Activated naive CD4-positive, alpha-beta T cell treated with anti-CD3 and anti-CD28 coated beads, Interleukin-2, amount 10 ng/mL, durations not matched to agents 5 hours and 36 hours (primary cell): Measurements from ENCODE around the gene PIGT. TPM values are rescaled to one million over a fixed set of nuclear protein-coding genes. Genes with fewer than 3 reads are reported as not detected.

Source experiments
- microRNA-seq: library from miRNA; unstranded; fragments of <30 nt; microRNA quantifications from one replicate; pipeline ENCODE4 v1.2.0, GENCODE V29; 2022; ENCODE audit warnings: borderline microRNAs expressed, borderline replicate concordance
- total RNA-seq, 2 experiments: library from RNA; stranded (reverse); gene quantifications; one replicate each; pipeline ENCODE4 v1.2.3, GENCODE V29; 2021

PIGT gene
- 10 to 100 TPM; 46.3 to 50.7 TPM for total RNA-seq

DNA sequence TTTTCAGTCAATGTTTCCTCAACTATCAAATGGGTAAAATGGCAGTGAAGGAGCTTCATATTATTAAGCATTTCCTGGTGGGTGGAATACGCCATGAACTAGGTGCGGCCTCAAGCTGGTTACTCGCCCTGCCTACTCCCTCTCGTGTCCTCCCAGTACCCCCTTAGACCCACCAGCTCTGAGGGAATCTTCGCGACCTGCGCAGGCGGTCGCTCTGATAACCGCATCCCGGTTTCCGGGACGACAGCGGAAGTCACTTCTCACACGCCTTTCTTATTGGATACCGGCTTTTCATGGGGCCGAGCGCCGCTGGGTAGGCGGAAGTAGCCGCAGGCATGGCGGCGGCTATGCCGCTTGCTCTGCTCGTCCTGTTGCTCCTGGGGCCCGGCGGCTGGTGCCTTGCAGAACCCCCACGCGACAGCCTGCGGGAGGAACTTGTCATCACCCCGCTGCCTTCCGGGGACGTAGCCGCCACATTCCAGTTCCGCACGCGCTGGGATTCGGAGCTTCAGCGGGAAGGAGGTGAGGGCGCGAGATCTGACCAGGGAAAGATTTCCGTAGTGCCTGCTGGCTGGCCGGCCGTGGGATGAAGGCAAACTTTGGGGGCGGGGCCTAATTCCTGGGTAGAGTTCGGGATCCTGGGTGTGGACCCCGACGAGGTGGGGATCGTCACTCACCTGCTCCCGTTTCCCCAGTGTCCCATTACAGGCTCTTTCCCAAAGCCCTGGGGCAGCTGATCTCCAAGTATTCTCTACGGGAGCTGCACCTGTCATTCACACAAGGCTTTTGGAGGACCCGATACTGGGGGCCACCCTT, at the start of gene PIGT:
PIGT (plus strand) TSS at position 320 of the 816 bp plus-strand sequence; CDS start at position 336, 16 bp downstream.

GRCh38 chr20:45378191-45378590, 37.8 kb upstream of the PIGT start, which contains the start of gene TP53TG5:
TSS of gene TP53TG5 (minus strand) at chr20:45378325. CDS start at chr20:45378236, 89 bp downstream.

GRCh38 chr20:45407783-45408645, 7.9 kb upstream of the PIGT start, which contains the start of gene DBNDD2:
TSS of gene DBNDD2 (plus strand) at chr20:45408289. CDS start at chr20:45408468, 179 bp downstream.

DNA sequence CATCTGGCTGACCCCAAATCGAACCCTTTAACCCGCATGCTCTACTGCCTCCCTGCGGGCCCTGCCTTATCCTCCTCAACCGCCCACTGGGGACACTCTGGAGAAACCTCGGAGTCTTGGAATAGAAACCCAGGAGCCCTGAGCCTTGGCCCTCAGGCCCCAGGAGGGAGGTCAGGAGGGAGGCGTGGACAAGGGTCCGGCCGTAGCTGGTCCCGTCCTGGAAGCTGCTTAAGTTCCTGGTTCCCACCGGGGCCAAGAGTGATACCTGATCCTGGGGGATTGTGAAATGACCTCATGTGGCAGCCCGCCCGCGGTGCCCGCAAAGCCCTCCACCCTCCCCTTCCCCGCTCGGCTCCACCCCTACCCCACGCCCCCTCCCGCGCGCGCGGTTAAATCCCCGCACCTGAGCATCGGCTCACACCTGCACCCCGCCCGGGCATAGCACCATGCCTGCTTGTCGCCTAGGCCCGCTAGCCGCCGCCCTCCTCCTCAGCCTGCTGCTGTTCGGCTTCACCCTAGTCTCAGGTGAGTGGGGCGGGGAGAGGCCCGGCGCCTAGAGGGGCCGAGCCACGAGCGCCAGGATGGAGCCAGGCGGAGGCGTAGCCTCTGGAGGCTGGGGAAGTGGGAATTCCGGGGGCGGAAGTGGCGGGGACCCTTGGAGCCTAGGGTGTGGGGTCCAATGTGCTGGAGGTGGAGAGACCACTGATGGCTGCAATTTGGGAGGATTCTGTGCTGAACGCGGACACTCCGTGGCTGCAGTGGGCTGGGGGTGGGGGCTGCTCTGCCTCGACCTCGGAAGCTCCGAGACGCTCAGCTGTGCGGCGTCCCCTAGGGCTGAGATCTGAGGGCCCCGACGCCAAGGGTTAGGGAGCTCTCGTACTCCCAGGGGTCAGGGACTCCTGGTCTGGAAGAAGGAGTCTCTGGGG, 53.7 kb downstream of the PIGT start, which contains the start of gene WFDC2:
WFDC2 (plus strand) TSS at position 418 of the 926 bp plus-strand sequence; CDS start at position 447, 29 bp downstream.

Small RNA genes lying within 50 kb of the gene (microRNA-seq; reads per million reads assigned to microRNA genes)
- not detected for gene MIR6812

Other genes with a start within 250 kb of the PIGT start
- gene PI3, start 241.2 kb upstream of the PIGT start, total RNA-seq = not detected
- not detected for gene SEMG1, start 209.1 kb upstream of the PIGT start, total RNA-seq
- gene SEMG2, start 194.8 kb upstream of the PIGT start, total RNA-seq = not detected
- gene SLPI, start 161.6 kb upstream of the PIGT start, total RNA-seq = not detected
- gene RBPJL, start 109.3 kb upstream of the PIGT start, total RNA-seq = not detected
- gene MATN4, start 107.8 kb upstream of the PIGT start, total RNA-seq = not detected
- 1 to 10 TPM; 5.6 to 6.0 TPM for gene SDC4, start 67.7 kb upstream of the PIGT start, total RNA-seq
- gene SYS1, start 53.0 kb upstream of the PIGT start, total RNA-seq = 10 to 100 TPM; 24.8 to 25.4 TPM
- under 1 TPM in 1 of 2 experiments, not detected in 1; 0.08 TPM for gene TP53TG5, start 37.8 kb upstream of the PIGT start, total RNA-seq
- gene DBNDD2, start 7.9 kb upstream of the PIGT start, total RNA-seq = 10 to 100 TPM; 14.6 to 15.3 TPM
- not detected for gene WFDC2, start 53.6 kb downstream of the PIGT start, total RNA-seq
- not detected for gene SPINT3, start 99.5 kb downstream of the PIGT start, total RNA-seq
- gene WFDC6, start 123.3 kb downstream of the PIGT start, total RNA-seq = not detected
- not detected for gene EPPIN, start 131.3 kb downstream of the PIGT start, total RNA-seq
- not detected for gene WFDC8, start 163.1 kb downstream of the PIGT start, total RNA-seq
- gene WFDC10A, start 213.6 kb downstream of the PIGT start, total RNA-seq = not detected
- not detected for gene WFDC9, start 215.1 kb downstream of the PIGT start, total RNA-seq